ENCODE data around the gene HACE1. TPM values are rescaled to one million over a fixed set of nuclear protein-coding genes. Genes with fewer than 3 reads are reported as not detected.

Gene HACE1
- total RNA-seq, 1 donor from 2014 or later = 48.7 TPM

GRCh38 chr6:104729433-104729832 lies 130.3 kb downstream of the HACE1 start:
- DNase-seq = no peak

GRCh38 chr6:104728448-104728847 lies 131.3 kb downstream of the HACE1 start:
- DNase-seq = no peak

GRCh38 chr6:104718672-104719071 lies 141.0 kb downstream of the HACE1 start:
- DNase-seq = no peak

- no peak for DNase-seq
Measured at GRCh38 chr6:104716858-104717257, 142.9 kb downstream of the HACE1 start.

- no peak for DNase-seq
Measured at GRCh38 chr6:104714796-104715195, 144.9 kb downstream of the HACE1 start.

GRCh38 chr6:104713982-104714381 lies 145.7 kb downstream of the HACE1 start:
- no peak for DNase-seq

- DNase-seq = no peak
Measured at GRCh38 chr6:104711371-104711770, 148.3 kb downstream of the HACE1 start.

- DNase-seq = no peak
Measured at GRCh38 chr6:104710543-104711335, 149.0 kb downstream of the HACE1 start.

- no peak for DNase-seq
Measured at GRCh38 chr6:104705916-104706442, 153.7 kb downstream of the HACE1 start.

GRCh38 chr6:104705095-104705707 lies 154.5 kb downstream of the HACE1 start:
- no peak for DNase-seq

- no peak for DNase-seq
Measured at GRCh38 chr6:104704191-104704590, 155.5 kb downstream of the HACE1 start.

GRCh38 chr6:104702126-104702841 lies 157.4 kb downstream of the HACE1 start:
- DNase-seq = no peak

GRCh38 chr6:104700371-104701185 lies 159.1 kb downstream of the HACE1 start:
- no peak for DNase-seq

GRCh38 chr6:104699593-104700329 lies 160.0 kb downstream of the HACE1 start:
- DNase-seq = no peak

GRCh38 chr6:104698979-104699378 lies 160.7 kb downstream of the HACE1 start:
- no peak for DNase-seq

- DNase-seq = no peak
Measured at GRCh38 chr6:104692008-104692407, 167.7 kb downstream of the HACE1 start.

GRCh38 chr6:104689551-104690205 lies 170.0 kb downstream of the HACE1 start:
- DNase-seq = no peak

- DNase-seq = no peak
Measured at GRCh38 chr6:104688283-104688969, 171.3 kb downstream of the HACE1 start.

- no peak for DNase-seq
Measured at GRCh38 chr6:104686550-104687175, 173.1 kb downstream of the HACE1 start.

Data from occipital lobe (tissue), 2 donors.